ENCODE data around the gene TBC1D3B. TPM values are rescaled to one million over a fixed set of nuclear protein-coding genes. Genes with fewer than 3 reads are reported as not detected.
"Not testable (repeated sequence)": the region's sequence is repeated elsewhere in the genome, so short reads cannot be mapped to it uniquely, and the experiment has no call there.

Gene TBC1D3B
- total RNA-seq, 4 donors from 2014 or later, result 2.1 to 5.8 (median 2.7) TPM; not detected in 1

GRCh38 chr17:36123431-36123830, 53.0 kb downstream of the TBC1D3B start:
- WGBS, result 78% methylated on average over 2 of the region's 2 CpGs
- Histone ChIP-seq H3K36me3 (no peaks in the 10 kb centered on the region), H3K27ac (replicated peaks in 1 of 4) (no peak overlapping the region), H3K27me3 (peaks cover 0 to 45% (median 0%) of the 10 kb centered on the region in 4 donors), H3K9me3 (peaks cover 0 to 16% (median 9%) of the 10 kb centered on the region in 4 donors), H3K4me3 (no peak overlapping the region), H3K4me1 (no peaks in the 10 kb centered on the region)
- TF ChIP-seq POLR2AphosphoS5 (IDR thresholded peaks at IDR 0.05) (no peak), EP300 (IDR thresholded peaks at IDR 0.05) (no peak), POLR2A (IDR thresholded peaks at IDR 0.05; ENCODE audit: low read depth) (no peak)
- TF ChIP-seq, protein P1, sequence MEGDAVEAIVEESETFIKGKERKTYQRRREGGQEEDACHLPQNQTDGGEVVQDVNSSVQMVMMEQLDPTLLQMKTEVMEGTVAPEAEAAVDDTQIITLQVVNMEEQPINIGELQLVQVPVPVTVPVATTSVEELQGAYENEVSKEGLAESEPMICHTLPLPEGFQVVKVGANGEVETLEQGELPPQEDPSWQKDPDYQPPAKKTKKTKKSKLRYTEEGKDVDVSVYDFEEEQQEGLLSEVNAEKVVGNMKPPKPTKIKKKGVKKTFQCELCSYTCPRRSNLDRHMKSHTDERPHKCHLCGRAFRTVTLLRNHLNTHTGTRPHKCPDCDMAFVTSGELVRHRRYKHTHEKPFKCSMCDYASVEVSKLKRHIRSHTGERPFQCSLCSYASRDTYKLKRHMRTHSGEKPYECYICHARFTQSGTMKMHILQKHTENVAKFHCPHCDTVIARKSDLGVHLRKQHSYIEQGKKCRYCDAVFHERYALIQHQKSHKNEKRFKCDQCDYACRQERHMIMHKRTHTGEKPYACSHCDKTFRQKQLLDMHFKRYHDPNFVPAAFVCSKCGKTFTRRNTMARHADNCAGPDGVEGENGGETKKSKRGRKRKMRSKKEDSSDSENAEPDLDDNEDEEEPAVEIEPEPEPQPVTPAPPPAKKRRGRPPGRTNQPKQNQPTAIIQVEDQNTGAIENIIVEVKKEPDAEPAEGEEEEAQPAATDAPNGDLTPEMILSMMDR (IDR thresholded peaks at IDR 0.05), result no peak
- intact Hi-C loops (cut with DNase I), result no loop called here
- DNase-seq (ENCODE audit: extremely low spot score), result no peak

DNA sequence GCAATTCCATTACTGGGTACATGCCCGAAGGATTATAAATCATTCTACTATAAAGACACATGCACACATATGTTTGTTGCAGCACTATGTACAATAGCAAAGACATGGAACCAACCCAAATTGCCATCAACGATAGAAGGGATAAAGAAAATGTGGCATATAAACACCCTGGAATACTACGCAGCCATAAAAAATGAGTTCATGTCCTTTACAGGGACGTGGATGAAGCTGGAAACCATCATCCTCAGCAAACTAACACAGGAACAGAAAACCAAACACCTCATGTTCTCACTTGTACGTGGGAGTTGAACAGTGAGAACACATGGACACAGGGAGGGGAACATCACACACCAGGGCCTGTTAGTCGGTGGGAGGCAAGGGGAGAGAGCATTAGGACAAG, 55.3 kb downstream of the TBC1D3B start:
- Histone ChIP-seq H3K27me3 (peaks cover 0 to 21% (median 0%) of the 10 kb centered on the region in 4 donors), H3K9me3 (peaks cover 0 to 15% (median 8%) of the 10 kb centered on the region in 4 donors)
- H3K4me3 ChIP-seq; H3K27ac ChIP-seq (replicated peaks in 1 of 4); H3K36me3 ChIP-seq; intact Hi-C loops (cut with DNase I); DNase-seq (ENCODE audit: extremely low spot score); H3K4me1 ChIP-seq: not testable (repeated sequence)
- WGBS, result 61% methylated on average over 6 of the region's 6 CpGs

DNA sequence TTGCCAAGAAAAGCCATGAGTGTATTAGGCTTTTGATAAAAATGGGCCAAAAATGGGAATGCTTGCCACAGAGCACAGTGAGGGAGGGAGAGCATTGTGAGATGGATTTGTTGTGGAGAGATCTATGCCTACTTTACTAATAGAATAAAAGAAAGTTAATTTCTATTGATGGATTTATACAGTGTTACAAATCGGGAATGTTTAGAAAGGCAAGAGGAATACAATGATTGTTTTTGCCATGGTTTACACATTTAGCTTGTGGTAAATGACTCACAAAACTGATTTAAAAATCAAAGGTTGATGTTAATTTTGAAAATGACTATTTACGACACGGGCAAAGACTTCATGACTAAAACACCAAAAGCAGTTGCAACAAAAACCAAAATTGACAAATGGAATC, 56.2 kb downstream of the TBC1D3B start:
- DNase-seq (ENCODE audit: extremely low spot score), result no peak
- WGBS, result 78% methylated on average over 3 of the region's 3 CpGs
- no peak for TF ChIP-seq POLR2AphosphoS5 (IDR thresholded peaks at IDR 0.05)
- TF ChIP-seq POLR2A (IDR thresholded peaks at IDR 0.05; ENCODE audit: low read depth), result no peak
- TF ChIP-seq, protein P1 (IDR thresholded peaks at IDR 0.05), result no peak
- TF ChIP-seq EP300 (IDR thresholded peaks at IDR 0.05), result no peak
- intact Hi-C loops (cut with DNase I), result no loop called here
- Histone ChIP-seq H3K27me3 (peaks cover 0 to 13% (median 0%) of the 10 kb centered on the region in 4 donors), H3K4me3 (no peak overlapping the region), H3K4me1 (no peaks in the 10 kb centered on the region), H3K9me3 (peaks cover 0 to 6% (median 2%) of the 10 kb centered on the region in 4 donors), H3K36me3 (no peaks in the 10 kb centered on the region), H3K27ac (replicated peaks in 1 of 4) (no peak overlapping the region)

DNA sequence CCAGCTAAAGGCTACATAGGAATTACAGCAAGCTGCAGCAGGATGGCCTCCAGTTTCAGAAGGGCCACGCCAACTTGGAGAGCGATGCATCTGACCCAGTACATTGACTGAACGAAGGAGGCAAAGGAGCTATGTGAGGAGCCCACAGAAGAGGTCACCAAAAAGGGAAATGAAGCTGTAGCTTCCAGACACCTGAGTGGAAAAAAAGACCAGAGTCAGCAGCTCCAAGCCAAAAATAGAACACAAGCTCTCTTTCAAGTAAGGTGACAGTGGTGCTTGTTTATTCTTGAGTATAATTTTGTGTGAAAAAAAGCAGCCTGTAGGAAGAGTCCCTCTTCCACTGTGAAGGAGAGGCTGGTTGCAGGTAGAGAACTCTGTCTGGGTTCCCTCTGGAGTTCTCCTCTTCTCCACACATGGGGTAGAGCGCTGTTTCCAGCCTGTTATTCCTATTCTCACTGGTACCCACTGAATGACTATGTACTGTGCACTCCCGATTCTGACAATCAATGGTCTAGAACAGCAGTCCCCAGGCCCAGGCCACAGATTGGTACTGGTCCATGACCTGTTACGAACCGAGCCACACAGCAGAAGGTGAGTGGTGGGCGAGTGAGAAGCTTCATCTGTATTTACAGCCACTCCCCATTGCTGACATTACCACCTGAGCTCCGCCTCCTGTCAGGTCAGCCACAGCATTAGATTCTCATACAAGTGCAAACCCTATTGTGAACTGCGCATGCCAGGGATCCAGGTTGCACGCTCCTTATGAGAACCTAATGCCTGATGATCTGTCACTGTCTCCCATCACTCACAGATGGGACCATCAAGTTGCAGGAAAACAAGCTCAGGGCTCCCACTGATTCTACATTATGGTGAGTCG, 57.7 kb downstream of the TBC1D3B start:
- 89% methylated on average over 12 of the region's 12 CpGs for WGBS
- TF ChIP-seq EP300 (IDR thresholded peaks at IDR 0.05) (no peak), POLR2AphosphoS5 (IDR thresholded peaks at IDR 0.05) (no peak), POLR2A (IDR thresholded peaks at IDR 0.05; ENCODE audit: low read depth) (no peak)
- TF ChIP-seq, protein P1 (IDR thresholded peaks at IDR 0.05), result no peak
- no peaks in the 10 kb centered on the region for H3K9me3 ChIP-seq
- no peak overlapping the region for H3K27ac ChIP-seq (replicated peaks in 1 of 4)
- DNase-seq (ENCODE audit: extremely low spot score), result no peak
- peaks cover 0 to 7% (median 0%) of the 10 kb centered on the region in 4 donors for H3K27me3 ChIP-seq
- no peak overlapping the region for H3K4me3 ChIP-seq
- H3K36me3 ChIP-seq, result no peaks in the 10 kb centered on the region
- intact Hi-C loops (cut with DNase I), result no loop called here
- H3K4me1 ChIP-seq, result no peaks in the 10 kb centered on the region

DNA sequence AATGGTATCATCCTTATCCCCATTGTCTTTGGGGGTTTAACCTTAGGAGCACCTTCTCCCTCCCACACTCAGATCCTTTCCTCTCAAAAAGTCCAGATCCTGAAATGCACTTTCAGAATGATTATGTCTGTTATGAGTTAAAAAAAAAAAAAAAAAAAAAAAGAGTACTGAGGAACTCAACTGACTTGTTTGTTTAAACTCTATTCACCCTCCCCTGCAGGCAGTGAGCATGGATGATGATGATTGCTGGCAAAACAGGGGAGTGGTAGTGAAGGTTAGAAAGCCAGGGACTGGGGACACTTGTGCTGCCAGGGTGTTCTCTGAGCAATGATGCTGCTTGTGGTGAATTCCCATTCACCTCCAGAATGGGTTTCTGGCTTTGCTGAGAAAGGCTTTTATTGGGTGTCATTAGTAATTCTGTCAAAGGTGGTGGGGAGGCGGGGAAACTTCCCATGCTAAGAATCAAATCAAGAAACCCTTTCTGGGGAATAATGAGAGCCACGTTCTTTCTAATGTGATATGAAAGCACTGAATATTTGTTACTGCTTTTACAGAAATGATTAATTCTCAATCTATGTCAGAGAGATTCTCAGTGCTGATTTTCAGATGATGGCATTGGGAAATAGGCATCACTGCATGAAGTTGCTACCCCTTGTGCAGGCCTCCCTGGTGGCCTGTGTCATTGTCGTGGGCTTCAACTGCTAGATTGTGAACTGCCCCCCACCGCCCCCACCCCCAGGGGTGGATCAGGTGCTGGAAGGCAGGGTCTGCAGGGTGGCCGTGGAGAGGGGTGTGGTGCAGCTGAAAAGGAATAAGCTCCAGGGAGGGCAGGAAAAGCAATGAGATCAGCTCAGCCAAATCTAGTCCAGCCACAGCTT, 58.7 kb downstream of the TBC1D3B start:
- 36% methylated on average over 5 of the region's 5 CpGs for WGBS
- H3K27ac ChIP-seq (replicated peaks in 1 of 4), result no peak overlapping the region
- H3K9me3 ChIP-seq, result no peaks in the 10 kb centered on the region
- DNase-seq (ENCODE audit: extremely low spot score), result no peak
- intact Hi-C loops (cut with DNase I), result no loop called here
- no peaks in the 10 kb centered on the region for H3K4me1 ChIP-seq
- TF ChIP-seq POLR2A (IDR thresholded peaks at IDR 0.05; ENCODE audit: low read depth) (no peak), EP300 (IDR thresholded peaks at IDR 0.05) (no peak), POLR2AphosphoS5 (IDR thresholded peaks at IDR 0.05) (no peak)
- TF ChIP-seq, protein P1 (IDR thresholded peaks at IDR 0.05), result no peak
- no peaks in the 10 kb centered on the region for H3K36me3 ChIP-seq
- peaks cover 0 to 7% (median 0%) of the 10 kb centered on the region in 4 donors for H3K27me3 ChIP-seq
- no peak overlapping the region for H3K4me3 ChIP-seq

Data from esophagus muscularis mucosa (tissue), 4 donors.